ENCODE results near the gene HAL.
"Not testable (repeated sequence)": the region's sequence is repeated elsewhere in the genome, so short reads cannot be mapped to it uniquely, and the experiment has no call there.

HAL gene

GRCh38 chr12:95982602-95983001, 13.5 kb downstream of the HAL start:
- H3K4me3 ChIP-seq = no peak overlapping the region

DNA sequence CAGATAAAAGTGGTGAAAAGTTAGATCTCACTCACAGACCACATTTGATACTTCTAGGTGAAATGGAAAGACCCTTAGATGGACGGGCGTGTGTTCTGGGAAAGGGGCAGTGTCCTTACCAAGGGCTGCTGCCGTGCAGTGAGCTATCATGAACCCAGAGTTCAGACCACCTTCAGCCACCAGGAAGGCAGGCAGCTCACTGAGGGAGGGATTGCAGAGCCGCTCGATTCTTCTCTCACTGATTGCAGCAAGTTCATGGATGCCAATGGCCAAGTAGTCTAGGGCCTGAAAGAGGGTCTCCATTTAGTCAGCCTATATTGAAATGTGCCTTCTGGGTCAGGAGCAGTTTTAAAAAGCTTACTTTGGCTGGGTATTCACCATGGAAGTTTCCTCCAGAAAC, 15.7 kb downstream of the HAL start:
- Histone ChIP-seq H3K27ac (no peak overlapping the region), H3K4me3 (no peak overlapping the region)

More at GRCh38 chr12:95982602-95983001, 13.5 kb downstream of the HAL start:
- no peak overlapping the region for H3K27ac ChIP-seq

DNA sequence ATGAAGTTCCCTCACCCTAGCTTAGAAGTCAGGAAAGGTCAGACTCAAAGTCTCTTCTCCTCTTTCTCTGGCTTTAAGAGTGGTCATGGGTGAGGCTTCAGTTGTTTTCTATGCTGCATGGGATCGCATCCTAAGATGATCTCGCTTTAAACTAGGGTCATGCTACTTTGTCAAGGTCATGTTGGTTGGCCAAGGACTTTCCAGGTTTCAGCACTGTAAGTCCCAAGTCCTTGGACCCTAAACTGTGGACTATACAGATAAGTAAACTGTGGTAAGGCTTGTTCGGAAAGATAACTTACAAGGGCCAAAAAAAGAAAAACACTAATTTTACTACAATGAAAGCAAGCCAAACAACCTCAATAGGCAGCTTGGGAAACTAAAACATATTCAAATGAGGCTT, 17.4 kb downstream of the HAL start:
- Histone ChIP-seq H3K4me3 (no peak overlapping the region), H3K27ac (no peak overlapping the region)

DNA sequence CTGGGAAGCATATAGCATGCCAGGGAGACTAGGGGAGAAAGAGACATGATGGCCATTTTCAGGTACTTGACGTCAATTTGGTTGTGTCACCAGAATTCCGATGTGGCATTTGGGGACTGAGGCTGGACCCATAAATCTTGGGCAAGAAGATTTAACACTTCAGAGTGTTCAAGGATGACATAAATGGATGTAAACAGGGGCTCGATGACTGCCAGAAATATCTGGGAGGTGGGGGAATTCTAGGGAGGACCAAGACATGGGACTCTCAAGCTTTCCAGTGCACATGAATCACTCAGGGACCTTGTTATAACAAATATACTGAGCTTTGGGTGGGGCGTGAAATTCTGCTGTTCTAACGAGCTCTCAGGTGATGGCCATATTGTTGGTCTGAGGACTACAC, 17.8 kb downstream of the HAL start:
- no peak overlapping the region for H3K4me3 ChIP-seq
- no peak overlapping the region for H3K27ac ChIP-seq

GRCh38 chr12:95977764-95978305, 18.3 kb downstream of the HAL start:
- no peak overlapping the region for H3K4me3 ChIP-seq
- no peak overlapping the region for H3K27ac ChIP-seq

DNA sequence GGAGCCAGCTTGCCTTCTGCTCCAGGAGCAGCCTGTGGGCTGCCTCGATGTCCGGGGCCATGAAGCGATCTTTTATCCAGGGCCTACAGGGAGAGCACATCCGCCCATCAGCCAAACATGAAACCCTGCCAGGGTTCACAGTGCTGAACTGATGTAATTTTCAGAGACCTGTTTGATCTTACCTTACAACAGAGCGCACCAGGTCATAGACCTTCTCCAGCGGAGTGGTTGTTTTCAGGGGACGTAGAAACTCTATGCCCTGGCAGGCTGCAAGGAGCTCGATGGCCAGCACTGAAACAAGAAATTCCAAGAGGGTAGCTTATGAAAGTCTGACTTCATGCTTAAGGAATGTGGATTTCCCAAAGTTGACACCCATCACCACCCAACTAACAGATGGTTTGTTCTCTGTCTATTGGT, 19.7 kb downstream of the HAL start:
- H3K27ac ChIP-seq = no peak overlapping the region

DNA sequence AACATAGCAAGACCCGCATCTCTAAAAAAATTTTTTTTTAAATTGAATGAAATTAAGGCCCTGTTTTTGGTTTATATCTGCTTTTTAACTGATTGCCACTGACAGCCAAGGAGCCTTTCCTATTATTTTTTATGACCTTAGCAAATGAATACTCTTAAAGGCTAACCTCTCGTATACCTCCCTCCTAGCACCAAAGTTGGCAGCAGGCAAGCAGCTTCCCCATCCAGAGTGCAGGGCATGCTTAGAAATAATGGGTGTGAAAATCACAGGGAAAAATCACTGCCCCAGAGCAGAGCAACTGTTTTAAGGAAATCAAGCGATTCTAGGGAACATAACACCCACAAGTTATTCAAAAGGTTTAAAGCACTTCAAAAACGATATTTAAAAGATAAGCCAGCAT, 20.7 kb downstream of the HAL start:
- H3K4me3 ChIP-seq = no peak overlapping the region

More for the DNA sequence above, 19.7 kb downstream of the HAL start:
- no peak overlapping the region for H3K4me3 ChIP-seq

DNA sequence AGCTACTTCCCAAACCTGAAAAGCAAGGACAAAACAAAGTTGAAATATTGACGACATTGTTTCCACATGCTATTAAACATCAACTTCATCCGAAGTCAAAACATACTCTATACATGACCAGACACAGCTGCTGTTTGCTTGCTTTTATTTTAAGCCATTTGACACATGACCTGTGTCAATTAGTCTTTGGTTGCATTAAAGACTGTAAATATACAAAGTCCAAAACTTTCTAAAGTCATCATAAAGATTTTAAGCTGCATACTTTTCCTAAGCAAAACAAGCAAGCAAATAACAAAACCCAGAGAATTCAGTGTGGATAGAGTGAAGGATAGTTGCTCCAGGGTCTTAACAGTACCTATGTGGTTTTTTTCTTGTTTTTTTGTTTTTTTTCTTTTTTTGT, 21.8 kb downstream of the HAL start:
- H3K27ac ChIP-seq = no peak overlapping the region
- H3K4me3 ChIP-seq = no peak overlapping the region

More for the DNA sequence above, 20.7 kb downstream of the HAL start:
- H3K27ac ChIP-seq = no peak overlapping the region

DNA sequence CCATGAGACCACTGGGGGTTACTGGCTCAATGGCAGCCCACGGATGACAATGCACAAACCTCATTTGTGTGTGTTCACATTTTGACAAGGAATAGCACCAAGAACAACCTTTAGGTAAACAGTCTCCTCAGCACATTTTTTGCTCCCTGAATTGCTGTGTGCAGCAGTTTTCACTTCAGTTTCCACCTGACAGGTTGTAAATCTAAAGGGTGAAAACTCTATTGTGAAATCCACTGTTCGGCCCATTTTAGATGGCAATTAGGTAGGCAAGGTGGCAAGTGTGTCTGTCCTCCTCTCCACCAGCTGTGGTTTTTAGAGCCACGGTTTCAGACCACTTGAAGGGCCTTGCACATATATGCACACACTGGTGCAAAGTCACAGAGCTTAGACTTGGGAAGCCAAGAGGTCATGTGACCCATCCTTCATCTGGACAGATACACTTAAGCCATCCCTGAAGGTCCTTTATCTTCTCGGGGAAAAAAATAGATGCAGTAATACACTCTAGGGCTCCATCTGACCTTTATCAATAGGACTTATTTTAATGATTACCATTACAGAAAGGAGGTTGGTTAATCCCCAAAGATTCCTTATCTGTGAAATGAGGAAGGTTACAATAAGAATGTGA, 23.2 kb downstream of the HAL start:
- H3K4me3 ChIP-seq = no peak overlapping the region
- no peak overlapping the region for H3K27ac ChIP-seq

DNA sequence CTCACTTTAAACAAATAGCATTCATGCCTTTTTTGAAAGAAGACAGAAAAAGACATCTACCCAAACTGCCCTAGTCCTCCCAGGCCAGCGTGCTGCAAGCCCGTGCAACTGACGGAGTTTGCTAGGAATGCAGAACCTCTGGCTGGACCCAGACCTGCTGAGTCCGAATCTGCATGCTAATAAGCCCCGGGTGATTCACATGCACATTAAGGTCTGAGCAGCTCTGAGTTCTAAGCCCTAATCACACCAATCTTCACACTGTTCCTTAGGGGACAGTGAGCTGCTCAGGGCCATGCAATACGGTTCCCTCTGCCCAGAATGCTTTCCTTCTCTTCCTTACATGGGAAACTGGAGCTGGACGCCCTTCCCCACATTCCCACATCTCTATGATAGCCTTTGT, 25.2 kb downstream of the HAL start:
- H3K27ac ChIP-seq = no peak overlapping the region

DNA sequence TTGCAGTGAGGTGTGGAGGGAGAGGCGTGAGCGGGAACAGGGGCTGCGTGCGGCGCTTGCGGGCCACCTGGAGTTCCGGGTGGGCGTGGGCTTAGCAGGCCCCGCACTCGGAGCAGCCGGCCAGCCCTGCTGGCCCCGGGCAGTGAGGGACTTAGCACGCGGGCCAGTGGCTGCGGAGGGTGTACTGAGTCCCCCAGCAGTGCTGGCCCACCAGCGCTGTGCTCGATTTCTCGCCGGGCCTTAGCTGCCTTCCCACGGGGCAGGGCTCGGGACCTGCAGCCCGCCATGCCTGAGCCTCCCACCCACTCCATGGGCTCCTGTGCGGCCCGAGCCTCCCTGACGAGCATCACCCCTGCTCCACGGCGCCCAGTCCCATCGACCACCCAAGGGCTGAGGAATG, 27.0 kb downstream of the HAL start:
- H3K27ac ChIP-seq, H3K4me3 ChIP-seq: not testable (repeated sequence)

More for the DNA sequence above, 25.2 kb downstream of the HAL start:
- no peak overlapping the region for H3K4me3 ChIP-seq

- Histone ChIP-seq H3K27ac (no peak overlapping the region), H3K4me3 (no peak overlapping the region)
Observed at GRCh38 chr12:95967301-95967700, 28.8 kb downstream of the HAL start.

- H3K27ac ChIP-seq = no peak overlapping the region
- H3K4me3 ChIP-seq = no peak overlapping the region
Observed at GRCh38 chr12:95966287-95966870, 29.8 kb downstream of the HAL start.

DNA sequence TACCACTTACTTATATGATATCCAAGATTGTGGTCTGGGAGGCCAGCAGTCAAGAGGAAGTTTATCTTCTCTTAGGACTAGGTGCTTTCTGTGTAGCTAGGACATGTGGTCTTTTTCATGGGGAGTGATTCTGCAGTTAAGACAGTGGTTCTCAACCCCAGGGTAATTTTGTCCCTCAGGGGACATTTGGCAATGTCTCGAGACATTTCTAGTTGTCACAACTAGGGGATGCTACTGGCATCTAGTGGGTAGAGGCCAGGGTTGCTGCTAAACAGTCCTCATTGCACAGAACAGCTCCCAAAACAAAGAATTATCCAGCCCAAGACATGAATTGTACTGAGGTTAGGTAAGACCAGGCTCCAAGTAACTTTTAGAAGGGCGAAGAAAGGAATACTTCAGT, 33.0 kb downstream of the HAL start:
- Histone ChIP-seq H3K27ac (no peak overlapping the region), H3K4me3 (no peak overlapping the region)

GRCh38 chr12:95962222-95962621, 33.9 kb downstream of the HAL start:
- no peak overlapping the region for H3K4me3 ChIP-seq
- H3K27ac ChIP-seq = no peak overlapping the region

GRCh38 chr12:95960241-95960640, 35.9 kb downstream of the HAL start:
- Histone ChIP-seq H3K4me3 (no peak overlapping the region), H3K27ac (no peak overlapping the region)

DNA sequence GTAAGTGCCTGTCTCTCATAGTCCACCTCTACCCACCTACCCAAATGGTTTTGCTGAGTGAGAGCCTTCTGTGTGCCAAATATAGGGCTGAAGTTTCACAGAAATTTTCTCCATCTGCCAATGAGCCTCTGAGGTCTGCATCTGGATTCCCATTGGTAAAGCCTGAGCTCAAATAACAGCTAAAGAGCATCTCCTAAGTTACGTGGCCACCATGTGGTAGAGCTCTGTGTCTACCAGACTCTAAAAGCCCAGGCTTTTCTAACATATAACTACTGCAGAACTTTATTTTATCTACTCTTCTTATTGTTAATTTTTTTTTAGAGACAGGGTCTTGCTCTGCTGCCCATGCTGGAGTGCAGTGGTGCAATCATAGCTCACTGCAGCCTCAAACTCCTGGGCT, 37.0 kb downstream of the HAL start:
- no peak overlapping the region for H3K4me3 ChIP-seq
- no peak overlapping the region for H3K27ac ChIP-seq

- no peak overlapping the region for H3K4me3 ChIP-seq
- H3K27ac ChIP-seq = no peak overlapping the region
Observed at GRCh38 chr12:95956557-95957145, 39.5 kb downstream of the HAL start.

- Histone ChIP-seq H3K27ac (no peak overlapping the region), H3K4me3 (no peak overlapping the region)
Observed at GRCh38 chr12:95955549-95956159, 40.5 kb downstream of the HAL start.

DNA sequence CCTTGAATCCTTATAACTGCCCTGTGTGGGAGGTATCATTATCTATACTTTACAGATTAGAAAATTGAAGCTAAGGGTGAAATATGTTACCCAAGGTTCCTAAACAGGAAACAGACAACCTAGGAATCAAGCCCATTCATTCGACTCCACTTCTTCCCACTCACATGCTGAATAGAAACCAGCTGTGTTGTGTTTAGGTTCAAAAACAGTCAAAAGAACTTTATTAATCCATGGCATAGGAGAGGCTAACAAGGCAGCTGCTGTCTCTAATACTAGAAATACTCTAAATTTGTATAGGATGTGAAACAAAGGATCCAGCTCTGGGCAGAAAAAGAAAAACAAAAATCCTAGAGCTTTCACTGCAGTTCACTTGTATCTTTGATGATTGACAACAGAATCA, 43.1 kb downstream of the HAL start:
- Histone ChIP-seq H3K27ac (no peak overlapping the region), H3K4me3 (no peak overlapping the region)

- Histone ChIP-seq H3K4me3 (no peak overlapping the region), H3K27ac (no peak overlapping the region)
Observed at GRCh38 chr12:95951515-95951914, 44.6 kb downstream of the HAL start.
